IPS-NIHi7 (cell line): ENCODE measurements around the gene MAN1C1.
"Not testable (repeated sequence)": the region's sequence is repeated elsewhere in the genome, so short reads cannot be mapped to it uniquely, and the experiment has no call there.

Experiments used
- DNase-seq: peaks from one replicate; pipeline ENCODE4 v3.0.0; 2012; ENCODE audit warnings: mixed read lengths; ENCODE audit errors: extremely low spot score

MAN1C1 gene

DNA sequence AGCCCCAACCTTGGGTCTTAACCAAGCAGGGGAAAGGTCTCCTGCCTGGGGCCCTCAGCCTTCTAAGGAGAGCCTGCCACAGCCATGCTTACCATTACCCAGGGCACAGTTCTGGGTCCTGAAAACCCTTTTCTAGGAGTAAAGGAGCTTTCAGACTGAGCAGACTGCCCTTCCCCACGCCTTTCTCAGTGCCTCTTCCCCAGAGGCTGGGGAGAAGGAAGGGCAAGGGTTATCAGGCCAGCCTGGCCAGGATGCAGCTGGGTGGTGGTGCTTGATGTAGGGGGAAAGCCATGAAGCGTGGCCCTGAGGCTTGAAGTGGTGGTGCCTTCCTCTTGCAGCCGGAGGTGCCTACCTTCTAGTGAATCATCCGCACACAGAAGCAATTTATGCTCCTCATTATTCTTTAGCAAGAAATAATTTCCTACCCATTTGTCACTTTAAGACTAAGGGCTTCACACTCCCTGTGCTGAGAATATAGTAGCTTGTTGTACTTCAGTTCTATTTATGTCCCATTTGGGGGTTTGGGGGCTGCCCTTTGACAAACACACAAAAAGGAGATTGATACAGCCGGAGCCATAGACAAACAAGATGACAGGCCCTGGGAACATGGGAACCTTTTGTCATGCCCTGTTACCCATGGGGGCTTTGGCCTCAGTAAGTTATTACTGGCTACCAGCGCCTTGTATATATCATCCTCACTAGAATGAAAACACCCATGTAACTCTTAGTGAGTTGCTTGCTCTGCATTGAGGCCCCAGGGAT is 40.7 kb downstream of the MAN1C1 start:
- DNase-seq, result no peak

GRCh38 chr1:25657883-25658760 is 41.5 kb downstream of the MAN1C1 start:
- DNase-seq, result no peak

DNA sequence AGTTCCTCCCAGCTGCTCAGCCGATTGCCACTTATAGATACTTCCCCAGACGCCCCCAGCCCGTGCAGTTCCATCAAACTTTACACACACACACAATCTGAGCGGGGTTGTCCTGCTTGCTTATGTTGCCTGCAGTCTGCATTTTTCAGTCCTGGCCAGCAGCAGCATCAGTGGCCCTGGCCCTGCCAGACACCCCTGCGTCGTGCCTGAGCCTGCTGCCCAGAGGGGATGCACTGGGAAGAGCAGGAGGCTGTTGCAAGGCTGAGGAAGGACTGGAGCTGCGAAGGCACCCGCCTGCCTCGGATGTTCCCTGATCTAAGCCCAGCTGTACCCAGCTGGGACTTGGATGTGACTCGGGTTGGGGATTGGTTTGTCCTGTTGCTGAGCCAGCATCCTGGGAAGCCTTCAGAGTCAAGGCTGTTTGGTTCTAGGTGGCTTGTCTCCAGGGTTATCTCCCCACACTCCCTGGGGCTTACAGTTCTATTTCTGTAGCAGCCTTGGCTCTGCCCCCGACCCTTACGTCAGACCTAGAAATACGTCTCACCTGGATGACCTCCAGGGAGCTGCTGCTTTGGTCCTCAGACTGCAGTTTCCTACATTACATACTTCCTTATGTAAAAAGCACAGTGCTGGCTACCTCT is 42.3 kb downstream of the MAN1C1 start:
- DNase-seq, result no peak

DNA sequence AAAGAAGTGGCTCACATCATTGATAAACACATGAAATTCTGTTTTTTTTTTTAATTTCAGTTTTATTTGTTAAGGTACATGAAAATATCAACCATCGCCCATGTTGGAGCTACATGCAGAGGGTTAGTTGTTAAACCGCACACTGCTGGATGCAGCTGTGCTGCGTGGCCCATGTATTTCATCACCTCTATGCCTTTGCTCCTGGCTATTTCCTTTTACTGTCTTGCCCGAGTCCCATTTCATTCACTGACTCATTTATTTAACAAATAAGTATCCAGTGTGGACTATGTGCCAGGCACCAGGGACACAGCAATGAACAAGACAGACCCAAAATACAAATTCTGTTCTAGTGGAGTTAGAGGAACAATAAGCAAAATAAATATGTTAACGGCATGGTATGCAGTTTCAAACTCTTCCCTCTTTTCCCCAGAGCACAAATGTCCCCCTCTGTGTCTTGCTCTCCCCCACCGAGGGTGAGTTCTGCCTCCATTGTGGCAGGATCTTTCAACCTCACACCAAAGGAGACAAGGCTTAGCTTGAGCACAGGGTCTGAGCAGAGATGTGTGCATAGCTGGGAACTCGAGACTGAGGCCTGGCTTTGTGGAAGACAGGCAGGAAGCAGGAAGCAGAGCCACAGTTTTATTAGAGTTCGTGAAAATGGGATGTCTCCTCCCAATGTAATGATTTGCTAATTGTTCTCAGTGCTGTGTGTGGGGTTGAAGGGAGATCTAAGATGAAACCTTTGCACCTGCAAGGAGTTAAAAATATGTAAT is 44.6 kb downstream of the MAN1C1 start:
- DNase-seq, result no peak

DNA sequence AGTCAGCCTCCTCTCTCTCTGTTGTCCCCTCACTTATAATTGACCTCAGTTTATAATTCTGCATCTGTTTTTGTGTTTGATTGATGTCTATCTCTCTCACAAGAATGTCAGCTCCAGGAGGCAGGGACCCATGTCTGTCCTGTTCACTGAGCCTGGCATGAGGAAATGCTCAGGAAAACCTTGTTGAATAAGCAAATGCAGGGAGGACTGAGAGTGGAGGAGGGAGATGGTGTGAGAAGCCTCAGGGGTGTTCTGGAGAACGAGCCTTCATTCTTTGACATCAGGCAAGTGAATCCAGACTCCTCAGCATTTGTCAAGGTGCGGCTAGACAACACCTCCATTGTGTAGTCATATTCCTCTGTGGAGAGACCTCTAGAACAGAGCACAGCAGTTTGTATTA is 45.5 kb downstream of the MAN1C1 start:
- DNase-seq, result no peak

- not testable (repeated sequence) for DNase-seq
These were observed 46.4 kb downstream of the MAN1C1 start for GRCh38 chr1:25662959-25663358.

GRCh38 chr1:25664357-25665199 is 48.0 kb downstream of the MAN1C1 start:
- DNase-seq, result no peak

- DNase-seq, result no peak
These were observed 49.9 kb downstream of the MAN1C1 start for GRCh38 chr1:25666460-25666859.

GRCh38 chr1:25668931-25669573 is 52.5 kb downstream of the MAN1C1 start:
- no peak for DNase-seq

- no peak for DNase-seq
These were observed 53.4 kb downstream of the MAN1C1 start for GRCh38 chr1:25669781-25670567.

GRCh38 chr1:25671929-25672328 is 55.3 kb downstream of the MAN1C1 start:
- DNase-seq, result no peak

DNA sequence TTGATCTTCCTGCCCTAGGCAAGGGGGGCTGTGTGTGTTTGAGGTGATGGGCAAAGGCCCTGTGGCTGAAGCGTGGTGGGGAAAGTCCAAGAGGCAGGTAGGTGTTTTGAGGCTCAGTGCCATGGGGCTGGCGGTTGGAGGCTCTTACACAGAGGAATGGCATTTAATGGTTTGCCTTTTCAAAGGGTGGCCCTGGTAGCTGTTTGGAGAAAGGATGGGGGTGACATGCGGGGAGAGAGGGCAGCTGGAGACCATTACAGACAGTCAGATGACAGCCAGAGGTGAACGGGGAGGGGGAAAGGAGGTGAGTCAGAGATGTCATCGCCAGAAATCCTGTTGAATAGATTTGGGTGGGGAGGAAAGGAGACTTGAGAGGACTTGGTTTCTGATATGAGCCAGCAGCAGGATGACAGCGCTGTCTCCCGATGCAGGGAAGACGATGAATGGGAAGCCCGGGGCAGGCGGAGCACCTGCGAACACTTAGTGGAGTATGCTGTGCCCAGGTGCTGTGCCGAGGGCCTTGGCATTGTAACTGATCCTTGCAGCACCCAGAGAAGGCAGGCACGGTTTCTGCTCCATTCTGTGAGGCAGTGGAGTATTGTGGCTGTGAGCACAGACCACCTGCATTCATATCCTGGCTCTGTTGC is 56.3 kb downstream of the MAN1C1 start:
- DNase-seq, result no peak

DNA sequence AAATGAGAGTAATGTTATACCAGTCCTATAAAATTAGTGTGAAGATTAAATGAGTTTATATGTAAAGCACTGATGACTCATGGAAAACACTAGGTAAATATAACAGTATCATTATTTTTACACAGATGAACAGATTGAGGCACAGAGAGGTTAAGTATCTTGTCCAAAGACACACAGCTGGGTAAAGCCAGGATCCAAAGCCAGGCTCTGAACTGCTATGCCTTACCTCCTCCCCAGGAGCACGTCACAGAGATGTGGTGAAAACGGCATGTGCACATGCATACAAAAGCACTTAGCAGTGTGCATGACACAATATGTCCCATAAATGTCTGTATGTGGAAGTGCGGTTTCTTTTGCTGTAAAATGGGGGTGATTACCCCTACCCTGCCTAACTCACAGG is 56.9 kb downstream of the MAN1C1 start:
- no peak for DNase-seq

- no peak for DNase-seq
These were observed 57.6 kb downstream of the MAN1C1 start for GRCh38 chr1:25673962-25674806.

DNA sequence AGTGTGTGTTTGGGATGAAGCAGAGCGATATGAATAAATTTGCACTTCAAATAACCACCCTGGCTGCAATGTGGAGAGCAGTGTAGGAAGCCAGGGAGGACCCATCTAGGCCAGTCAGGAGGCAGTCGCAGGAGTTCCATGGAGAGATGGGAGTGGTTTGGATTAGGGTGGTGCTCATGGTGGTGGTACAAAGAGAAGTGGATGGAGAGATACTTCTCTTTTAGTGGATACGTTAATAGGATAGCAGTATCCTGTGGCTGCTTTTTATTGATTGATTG is 58.2 kb downstream of the MAN1C1 start:
- DNase-seq, result no peak

DNA sequence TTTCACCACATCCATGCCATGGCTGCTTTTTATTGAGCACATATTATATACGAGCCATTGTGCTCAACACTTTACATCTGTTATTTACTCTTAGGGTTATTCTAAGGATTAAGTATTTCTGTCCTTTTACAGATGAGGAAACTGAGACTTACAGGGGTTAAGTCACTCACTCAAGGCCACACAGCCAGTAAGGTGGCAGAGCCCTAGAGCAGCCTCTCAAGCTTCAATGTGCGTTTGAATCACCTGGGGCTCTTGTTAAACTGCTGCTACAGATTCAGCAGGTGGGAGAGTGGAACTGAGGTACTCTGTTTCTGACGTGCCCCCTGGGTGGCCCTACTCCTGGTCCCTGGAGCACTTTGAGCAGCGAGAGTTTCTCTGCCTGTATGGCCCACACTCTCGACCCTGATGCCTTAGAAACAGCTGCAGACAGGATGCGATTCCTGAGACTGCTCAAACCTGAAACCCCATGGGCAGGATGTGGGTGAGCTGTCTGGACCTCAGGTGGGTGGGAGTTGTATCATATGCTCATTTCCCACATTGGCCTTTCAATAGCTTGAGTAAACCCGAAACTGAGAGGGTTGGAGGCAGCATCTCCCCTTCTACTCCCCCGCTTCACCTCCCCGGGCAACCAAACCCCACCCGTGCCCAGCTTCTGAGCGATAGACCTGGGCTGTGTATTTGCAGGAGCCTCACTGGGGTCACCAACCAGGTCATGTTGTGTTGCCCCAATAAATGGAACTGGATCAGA is 59.3 kb downstream of the MAN1C1 start:
- DNase-seq, result no peak

DNA sequence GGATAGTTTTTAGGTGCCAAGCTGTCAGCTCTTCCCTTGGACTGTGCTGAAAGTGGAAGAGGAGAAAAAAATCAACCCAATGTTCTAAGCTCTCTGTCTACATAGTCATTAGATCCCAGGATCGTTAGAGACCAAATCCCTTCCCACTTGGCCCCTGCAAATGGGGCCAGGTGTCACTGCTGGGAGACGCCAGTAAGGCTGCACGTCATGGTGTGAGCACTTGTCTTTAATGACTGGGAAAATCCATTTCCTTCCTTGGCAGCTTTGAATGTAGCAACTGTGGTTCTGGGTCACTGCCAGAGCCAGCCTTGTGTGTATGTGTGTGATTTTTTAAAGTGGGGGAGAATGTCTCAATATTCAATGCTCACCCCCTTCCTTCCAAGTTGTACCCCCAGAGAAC is 59.9 kb downstream of the MAN1C1 start:
- no peak for DNase-seq
